Vagina (tissue), 2 donors: Measurements from ENCODE around the gene CELA2A. TPM values are rescaled to one million over a fixed set of nuclear protein-coding genes. Genes with fewer than 3 reads are reported as not detected.
A peak's percentile ranks its signal among the peaks of the same experiment; 100 is the strongest.

Source experiments
- DNase-seq, 2 donors: peaks; one replicate each; pipeline ENCODE4 v3.0.0-alpha.2; 2017; ENCODE audit errors: extremely low spot score in 2 of 2
- H3K27ac ChIP-seq: fragments of 200-600 bp; sonication (generic); one replicate; pipeline ENCODE4 v1.5.1; 2019
- H3K27me3 ChIP-seq: fragments of 200-600 bp; sonication (generic); one replicate; pipeline ENCODE4 v1.5.1; 2019
- H3K36me3 ChIP-seq, 2 donors: fragments of 200-600 bp; sonication (generic); one replicate each; pipeline ENCODE4 v1.5.1; 2017 to 2019
- H3K4me1 ChIP-seq: fragments of 200-600 bp; sonication (generic); one replicate; pipeline ENCODE4 v1.5.1; 2019
- H3K4me3 ChIP-seq, 2 donors: fragments of 200-600 bp; sonication (generic); 1 replicate in 1 of 2; 2 replicates in 1 of 2; pipeline ENCODE4 v1.5.1; 2016 to 2019
- H3K9me3 ChIP-seq: fragments of 200-600 bp; sonication (generic); one replicate; pipeline ENCODE4 v1.5.1; 2019
- CTCF ChIP-seq, 3 experiments: fragments of 450-650 bp in 2 of 3; fragments of 200-600 bp in 1 of 3; sonication (generic) in 1 of 3; IDR thresholded peaks; one replicate each; pipeline ENCODE4 v1.5.1; 2017 to 2019; ENCODE audit warnings: antibody characterized with exemption in 3 of 3, mild to moderate bottlenecking in 2 of 3, moderate library complexity in 2 of 3
- POLR2A ChIP-seq, 2 donors: fragments of 450-650 bp; IDR thresholded peaks; one replicate each; pipeline ENCODE4 v1.6.1; 2017; ENCODE audit warnings: antibody characterized with exemption in 2 of 2, mild to moderate bottlenecking in 2 of 2, moderate library complexity in 2 of 2
- POLR2AphosphoS5 ChIP-seq, 2 donors: sonication (generic); formaldehyde crosslinking; IDR thresholded peaks; one replicate each; pipeline ENCODE4 v1.9.0; 2017; ENCODE audit warnings: antibody characterized with exemption in 2 of 2, mild to moderate bottlenecking in 2 of 2, low read depth in 1 of 2; ENCODE audit not compliant: insufficient read depth in 1 of 2
- intact Hi-C: fragments of 100-400 bp; cut with DNase I; formaldehyde crosslinking; loops from one replicate; pipeline ENCODE4 v1.15.1; 2023
- total RNA-seq: library from RNA; depleted of rRNA; stranded (reverse); fragments of >200 nt; gene quantifications from one replicate; pipeline ENCODE4 v1.2.3, GENCODE V29; 2016

CELA2A gene
- total RNA-seq, 1 donor from 2014 or later = not detected

- Histone ChIP-seq H3K4me1 (peaks cover 73% of the 10 kb centered on the region), H3K9me3 (no peaks in the 10 kb centered on the region), H3K27ac (peak overlapping the region; percentile 93), H3K36me3 (no peaks in the 10 kb centered on the region), H3K4me3 (peak overlapping the region; percentile 69 to 81), H3K27me3 (no peaks in the 10 kb centered on the region)
- TF ChIP-seq POLR2A (IDR thresholded peaks at IDR 0.05) (no peak), CTCF (IDR thresholded peaks at IDR 0.05) (no peak), POLR2AphosphoS5 (IDR thresholded peaks at IDR 0.05; ENCODE audit: insufficient read depth in 1 of 2, low read depth in 1 of 2) (no peak)
- no peak for DNase-seq
- intact Hi-C loops = no loop called here
Measured at GRCh38 chr1:15410884-15411245, 45.7 kb upstream of the CELA2A start.

GRCh38 chr1:15411593-15412137 lies 44.9 kb upstream of the CELA2A start:
- DNase-seq = no peak
- Histone ChIP-seq H3K36me3 (no peaks in the 10 kb centered on the region), H3K9me3 (no peaks in the 10 kb centered on the region), H3K4me3 (peak overlapping the region; percentile 69 to 81), H3K27ac (peak overlapping the region; percentile 93), H3K4me1 (peaks cover 78% of the 10 kb centered on the region), H3K27me3 (no peaks in the 10 kb centered on the region)
- TF ChIP-seq POLR2A (IDR thresholded peaks at IDR 0.05) = no peak
- TF ChIP-seq POLR2AphosphoS5 (IDR thresholded peaks at IDR 0.05; ENCODE audit: insufficient read depth in 1 of 2, low read depth in 1 of 2) = peak in 1 of 2 donors; percentile 30
- no peak for TF ChIP-seq CTCF (IDR thresholded peaks at IDR 0.05)
- intact Hi-C loops = no loop called here

GRCh38 chr1:15412175-15412800 lies 44.2 kb upstream of the CELA2A start:
- Histone ChIP-seq H3K4me3 (peak overlapping the region; percentile 69 to 81), H3K36me3 (no peaks in the 10 kb centered on the region), H3K4me1 (peaks cover 79% of the 10 kb centered on the region), H3K27ac (peak overlapping the region; percentile 93), H3K27me3 (no peaks in the 10 kb centered on the region), H3K9me3 (no peaks in the 10 kb centered on the region)
- no peak for DNase-seq
- intact Hi-C loops = no loop called here
- TF ChIP-seq POLR2A (IDR thresholded peaks at IDR 0.05) (no peak), CTCF (IDR thresholded peaks at IDR 0.05) (no peak), POLR2AphosphoS5 (IDR thresholded peaks at IDR 0.05; ENCODE audit: insufficient read depth in 1 of 2, low read depth in 1 of 2) (no peak)

- H3K27ac ChIP-seq = peak overlapping the region; percentile 93
- TF ChIP-seq POLR2A (IDR thresholded peaks at IDR 0.05) = no peak
- TF ChIP-seq CTCF (IDR thresholded peaks at IDR 0.05) = no peak
- no peak for TF ChIP-seq POLR2AphosphoS5 (IDR thresholded peaks at IDR 0.05; ENCODE audit: insufficient read depth in 1 of 2, low read depth in 1 of 2)
- no peaks in the 10 kb centered on the region for H3K27me3 ChIP-seq
- peaks cover 78% of the 10 kb centered on the region for H3K4me1 ChIP-seq
- H3K4me3 ChIP-seq = no peak overlapping the region
- no peaks in the 10 kb centered on the region for H3K9me3 ChIP-seq
- no peaks in the 10 kb centered on the region for H3K36me3 ChIP-seq
- DNase-seq = no peak
- intact Hi-C loops = no loop called here
Measured at GRCh38 chr1:15412843-15413242, 43.7 kb upstream of the CELA2A start.
